SIG-M5 (cell line): Measurements from ENCODE around the gene KLF13.
A peak's percentile ranks its signal among the peaks of the same experiment; 100 is the strongest.

ENCODE experiments used
- DNase-seq: peaks from one replicate; lab custom pipeline; 2025; lab: John Stamatoyannopoulos, UW

Gene KLF13

DNA sequence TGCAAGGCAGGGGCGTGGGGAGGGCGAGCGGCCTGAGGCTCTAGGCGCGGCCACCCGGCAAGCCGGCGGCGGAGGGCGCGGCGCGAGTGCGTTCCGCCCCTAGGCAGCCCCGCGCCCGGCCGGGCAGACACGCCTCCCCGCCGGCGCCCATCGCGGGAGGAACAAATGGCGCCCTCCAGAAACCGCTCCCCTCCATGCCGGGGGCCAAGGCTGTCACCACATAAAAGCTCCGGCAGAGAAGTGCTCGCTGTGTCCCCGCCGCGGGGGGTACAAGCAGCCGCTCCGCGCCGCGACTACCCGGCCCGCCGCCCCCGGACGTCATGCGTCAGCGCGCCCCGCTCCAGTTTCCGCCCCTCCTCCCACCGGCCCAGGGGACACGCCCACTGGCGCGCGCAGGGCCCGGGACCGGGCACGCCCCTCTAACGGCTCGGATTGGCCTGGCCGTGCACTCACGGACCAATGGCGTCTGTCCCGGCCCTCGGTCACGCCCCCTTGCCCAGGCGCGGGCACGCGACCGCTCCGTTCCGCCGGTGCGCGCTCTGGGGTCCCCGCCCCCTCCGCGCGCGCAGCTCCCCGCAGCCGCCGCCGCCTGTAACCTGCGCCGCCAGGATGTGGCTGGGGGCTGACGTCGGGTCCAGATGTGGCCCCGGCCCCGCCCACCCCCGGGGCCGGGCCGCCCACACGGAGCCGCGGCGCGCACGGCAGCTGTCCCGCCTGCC, at the start of gene KLF13:
Gene KLF13, plus strand, starts transcription at position 680 of the 719 bp plus-strand sequence. CDS start 378 bp downstream, outside the sequence.
- peak; percentile 83 for DNase-seq

GRCh38 chr15:31277335-31278060, 49.1 kb upstream of the KLF13 start:
- DNase-seq: no peak

DNA sequence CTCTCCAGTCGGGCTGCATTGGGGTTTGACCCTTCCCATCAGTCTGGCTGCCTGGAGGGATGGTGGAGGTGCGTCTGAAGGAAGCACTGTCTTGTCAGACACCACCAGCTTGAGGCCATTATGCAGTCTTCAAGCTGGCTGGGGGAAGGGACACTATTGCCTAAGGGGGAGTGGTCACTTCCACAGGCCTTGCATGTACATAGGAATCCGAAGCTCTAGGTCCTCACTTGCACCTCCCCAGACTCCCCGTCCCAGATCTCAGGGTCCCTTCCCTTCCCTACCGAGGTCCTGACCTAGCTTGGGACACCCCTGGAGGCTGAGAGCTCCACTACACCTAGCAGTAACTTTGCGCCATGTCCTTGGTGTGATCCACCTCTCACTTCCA, 48.6 kb upstream of the KLF13 start:
- no peak for DNase-seq

- DNase-seq: no peak
Measured at GRCh38 chr15:31278544-31279220, 48.0 kb upstream of the KLF13 start.

DNA sequence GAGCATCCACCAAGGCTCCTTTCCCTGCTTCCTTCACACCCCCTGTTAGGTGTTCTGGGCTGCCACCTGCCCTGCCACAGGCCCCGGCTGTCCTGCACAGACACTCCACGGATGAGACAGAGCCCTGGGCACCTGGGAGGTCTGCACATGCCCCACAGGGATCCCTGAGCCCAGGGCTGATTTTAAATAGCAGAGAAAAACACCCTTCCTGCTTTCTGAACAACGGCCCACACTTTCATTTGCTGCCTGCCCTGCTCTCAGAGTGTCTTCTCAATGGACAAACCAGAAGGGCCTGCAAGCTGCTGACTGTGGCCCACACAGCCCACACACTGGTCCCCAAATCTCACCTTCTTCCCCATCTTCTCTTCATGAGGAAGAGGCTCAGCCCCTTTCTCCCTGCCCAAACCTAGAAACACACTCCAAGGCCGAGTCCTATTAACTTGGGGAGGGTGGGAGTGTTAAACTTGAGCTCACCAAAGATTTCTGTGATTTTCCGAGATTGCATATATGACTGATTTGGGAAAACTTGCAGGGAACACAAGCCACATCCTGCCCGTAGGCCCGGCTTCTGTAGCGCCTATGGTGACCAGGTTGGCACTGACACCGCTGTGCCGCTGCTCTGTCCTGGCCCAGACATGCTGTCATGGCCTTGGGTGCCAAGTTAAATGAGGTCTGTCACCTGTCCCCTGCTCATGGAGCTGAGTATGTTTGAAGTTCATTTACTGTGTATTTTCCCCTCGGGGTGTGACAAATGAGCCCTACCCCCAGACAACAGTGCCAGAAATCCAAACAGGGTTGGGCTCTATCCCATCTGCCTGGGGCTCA, 47.2 kb upstream of the KLF13 start:
- DNase-seq: no peak

GRCh38 chr15:31280046-31280830, 46.4 kb upstream of the KLF13 start:
- no peak for DNase-seq

- no peak for DNase-seq
Measured at GRCh38 chr15:31280831-31281216, 45.8 kb upstream of the KLF13 start.

GRCh38 chr15:31283043-31283442, 43.6 kb upstream of the KLF13 start:
- no peak for DNase-seq

DNA sequence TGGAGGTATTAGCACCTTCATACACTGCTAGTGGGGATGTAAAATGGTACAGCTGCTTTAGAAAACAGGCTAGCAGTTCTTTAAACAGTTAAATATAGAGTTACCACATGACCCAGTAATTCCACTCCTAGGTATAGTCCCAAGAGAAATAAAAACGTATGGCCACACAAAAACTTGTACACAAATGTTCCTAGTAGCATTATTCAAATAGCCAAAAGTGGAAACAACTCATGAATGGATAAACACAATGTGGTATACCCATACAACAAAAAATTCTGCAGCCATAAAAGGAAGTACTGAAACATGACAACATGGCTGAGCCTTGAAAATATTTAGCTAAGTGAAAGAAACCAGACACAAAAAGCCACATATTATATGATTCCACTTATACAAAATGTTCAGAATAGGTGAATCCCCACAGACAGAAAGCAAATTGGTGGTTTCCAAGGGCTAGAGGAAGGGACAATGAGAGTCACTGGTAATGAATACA, 40.8 kb upstream of the KLF13 start:
- no peak for DNase-seq

DNA sequence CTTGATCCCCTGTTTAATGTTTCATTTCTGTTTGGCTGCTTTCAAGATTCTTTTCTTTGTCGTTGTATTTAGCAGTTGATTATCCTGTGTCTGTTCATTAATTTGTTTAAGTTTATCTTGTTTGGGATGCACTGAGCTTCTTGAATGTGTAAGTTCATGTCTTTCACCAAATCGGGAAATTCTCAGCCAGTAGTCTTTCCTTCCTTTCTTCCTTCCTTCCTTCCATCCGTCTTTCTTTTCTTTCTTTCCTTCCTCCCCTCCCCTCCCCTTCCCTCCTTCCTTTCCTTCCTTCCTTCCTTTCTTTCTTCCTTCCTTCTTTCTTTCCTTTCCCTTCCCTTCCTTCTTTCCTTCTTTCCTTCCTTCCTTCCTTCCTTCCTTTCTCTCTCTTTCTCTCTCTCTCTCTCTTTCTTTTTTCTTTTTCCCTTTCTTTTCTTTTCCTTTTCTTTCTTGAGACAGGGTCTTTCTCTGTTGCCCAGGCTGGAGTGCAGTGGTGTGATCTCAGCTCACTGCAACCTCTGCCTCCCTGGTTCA, 35.5 kb upstream of the KLF13 start:
- DNase-seq: no peak

DNA sequence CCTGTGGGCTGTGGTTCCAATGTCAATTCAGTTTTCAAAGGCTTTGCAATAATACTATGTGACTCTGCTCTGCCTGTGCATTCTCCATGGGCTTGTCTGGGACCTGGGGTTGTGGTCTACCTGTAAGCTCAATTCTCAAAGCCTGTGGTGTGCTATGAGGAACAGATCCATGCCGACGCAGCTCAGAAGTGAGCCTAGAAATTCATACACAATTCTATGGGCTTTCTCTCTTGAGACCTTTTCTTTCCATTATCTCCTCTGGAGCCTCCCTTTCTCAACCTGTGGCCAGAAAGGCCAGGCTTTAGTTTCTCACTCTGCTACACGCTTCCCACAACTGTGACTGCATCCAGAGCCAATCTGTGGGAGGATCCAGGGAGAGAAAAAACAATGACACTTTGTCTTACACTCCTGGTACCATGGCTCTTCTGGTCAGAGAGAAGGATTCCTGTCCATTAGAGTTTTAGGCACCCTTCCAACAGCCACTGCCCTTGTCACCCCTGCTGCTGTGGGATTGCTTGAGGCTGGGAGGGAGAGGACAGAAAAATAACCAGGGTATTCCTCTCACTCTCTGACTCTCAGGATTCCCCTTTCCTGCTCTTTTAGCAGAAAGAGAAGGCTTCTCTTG, 34.1 kb upstream of the KLF13 start:
- no peak for DNase-seq

DNA sequence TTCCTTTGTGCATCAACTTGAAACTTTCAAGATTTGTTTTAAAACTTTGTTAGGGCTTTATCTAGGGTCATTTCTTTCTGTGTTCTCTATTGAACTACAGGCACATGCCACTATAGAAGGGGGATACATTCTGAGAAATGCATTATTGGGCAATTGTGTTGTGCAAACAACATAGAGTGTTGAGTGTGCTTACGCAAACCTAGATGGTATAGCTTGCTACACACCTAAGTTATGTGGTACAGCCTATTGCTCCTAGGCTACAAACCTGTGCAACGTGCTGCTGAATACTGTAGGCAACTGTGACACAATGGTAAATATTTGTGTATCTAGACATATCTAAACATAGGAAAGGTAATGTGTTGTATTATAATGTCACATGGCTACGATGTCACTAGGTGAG, 33.0 kb upstream of the KLF13 start:
- DNase-seq: no peak

GRCh38 chr15:31294067-31294466, 32.6 kb upstream of the KLF13 start:
- no peak for DNase-seq

DNA sequence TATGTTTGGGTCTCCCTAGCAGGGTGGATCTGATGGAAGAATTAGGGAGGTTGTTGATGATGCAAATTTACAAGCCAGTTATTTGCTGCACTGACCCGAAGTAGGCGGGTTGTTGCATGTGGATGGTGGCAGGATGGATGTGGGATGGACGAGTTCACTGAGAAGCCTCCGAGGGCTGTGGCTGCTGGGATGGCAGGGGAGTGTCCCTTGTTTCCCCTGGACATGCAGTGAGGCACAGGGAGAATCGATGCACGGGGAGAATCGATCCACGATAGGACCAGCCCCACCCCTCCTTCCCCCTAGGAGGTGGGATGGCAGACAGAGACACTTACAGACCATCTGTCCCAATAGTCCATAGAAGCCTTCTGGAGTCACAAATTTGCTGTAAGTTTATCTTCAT, 31.0 kb upstream of the KLF13 start:
- no peak for DNase-seq

DNA sequence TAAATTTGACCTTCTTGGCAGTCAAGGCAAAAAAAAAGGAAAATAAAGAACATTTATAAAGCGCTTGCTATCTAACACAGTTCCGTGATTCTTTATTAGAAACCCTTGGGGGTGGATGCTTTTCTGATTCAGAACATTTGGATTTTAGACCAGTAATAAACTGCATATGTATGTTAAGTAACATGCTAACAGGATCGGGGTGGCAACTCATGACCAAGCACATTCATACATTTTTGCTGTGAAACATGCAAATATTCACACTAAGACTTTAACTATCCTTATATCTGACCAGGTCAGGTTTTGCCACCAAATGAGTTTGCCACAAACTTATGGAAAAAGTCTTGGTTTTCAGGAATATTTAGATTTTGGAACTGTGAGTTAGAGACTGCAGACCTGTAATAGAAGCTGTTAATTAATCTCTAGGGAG, 30.4 kb upstream of the KLF13 start:
- DNase-seq: no peak

DNA sequence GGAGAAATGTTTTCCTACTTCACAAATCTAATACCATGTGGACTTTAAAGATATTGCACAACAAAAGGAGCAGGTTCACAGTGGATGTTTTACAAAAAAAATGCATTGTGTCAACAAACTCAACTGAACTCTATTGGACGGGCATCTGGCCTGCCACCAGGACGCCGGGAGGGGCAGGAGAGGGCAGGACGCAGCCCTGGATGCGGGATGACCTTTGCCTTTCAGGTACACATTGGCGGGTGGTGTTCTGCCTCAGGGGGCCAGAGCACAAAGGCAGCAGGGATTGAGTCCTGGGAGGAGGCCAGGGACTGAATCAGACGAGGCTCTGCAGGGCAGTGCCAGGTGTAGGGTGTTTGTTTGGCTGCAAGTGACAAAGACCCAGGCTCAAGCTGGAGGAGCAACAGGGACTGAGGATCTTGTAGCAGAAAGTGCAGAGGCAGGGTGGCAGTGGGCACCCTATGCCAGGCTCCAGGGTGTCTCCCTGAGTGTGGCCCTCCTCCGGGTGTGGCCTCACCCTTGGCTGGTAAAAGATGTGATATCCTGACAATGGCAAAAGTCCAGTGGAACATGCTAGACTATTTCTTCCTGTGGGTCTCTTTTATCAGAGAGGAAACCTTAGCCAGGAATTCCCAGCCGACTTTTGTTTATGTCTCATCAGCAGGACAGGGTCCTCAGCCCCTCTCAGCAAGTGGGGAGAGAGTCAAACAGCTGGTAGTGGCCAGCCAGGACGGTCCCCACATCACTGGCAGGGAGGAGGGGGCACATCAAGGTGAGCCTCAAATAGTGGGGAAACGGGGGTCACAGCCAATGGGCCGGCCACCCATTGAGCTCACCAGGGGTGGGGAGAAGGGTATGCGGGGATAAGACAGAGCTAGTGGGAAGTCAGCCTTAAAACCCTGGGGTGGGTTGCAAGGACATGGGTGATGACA, 29.7 kb upstream of the KLF13 start:
- DNase-seq: no peak

GRCh38 chr15:31297575-31298456, 28.8 kb upstream of the KLF13 start:
- DNase-seq: no peak

GRCh38 chr15:31298707-31299172, 27.9 kb upstream of the KLF13 start:
- no peak for DNase-seq
